ENCODE data around the gene ADARB1. TPM values are rescaled to one million over a fixed set of nuclear protein-coding genes. Genes with fewer than 3 reads are reported as not detected.

Gene ADARB1
- total RNA-seq, 1 donor: 11.8 TPM

GRCh38 chr21:45091550-45092322 is 17.4 kb downstream of the ADARB1 start:
- no peak for DNase-seq (ENCODE audit: low read depth in 2 of 3, low spot score in 2 of 3)

- peak in 1 of 3 donors; percentile 42 for DNase-seq (ENCODE audit: low read depth in 2 of 3, low spot score in 2 of 3)
Measured at GRCh38 chr21:45093035-45093532, 18.7 kb downstream of the ADARB1 start.

- no peak for DNase-seq (ENCODE audit: low read depth in 2 of 3, low spot score in 2 of 3)
Measured at GRCh38 chr21:45094412-45094811, 20.0 kb downstream of the ADARB1 start.

GRCh38 chr21:45095505-45095904 is 21.1 kb downstream of the ADARB1 start:
- DNase-seq (ENCODE audit: low read depth in 2 of 3, low spot score in 2 of 3): no peak

- DNase-seq (ENCODE audit: low read depth in 2 of 3, low spot score in 2 of 3): no peak
Measured at GRCh38 chr21:45096217-45096616, 21.8 kb downstream of the ADARB1 start.

GRCh38 chr21:45097827-45098387 is 23.5 kb downstream of the ADARB1 start:
- DNase-seq (ENCODE audit: low read depth in 2 of 3, low spot score in 2 of 3): no peak

- DNase-seq (ENCODE audit: low read depth in 2 of 3, low spot score in 2 of 3): peak in 1 of 3 donors; percentile 50
Measured at GRCh38 chr21:45098867-45099266, 24.5 kb downstream of the ADARB1 start.

- DNase-seq (ENCODE audit: low read depth in 2 of 3, low spot score in 2 of 3): no peak
Measured at GRCh38 chr21:45099571-45099970, 25.2 kb downstream of the ADARB1 start.

GRCh38 chr21:45100866-45101265 is 26.5 kb downstream of the ADARB1 start:
- DNase-seq (ENCODE audit: low read depth in 2 of 3, low spot score in 2 of 3): no peak

GRCh38 chr21:45102391-45102932 is 28.1 kb downstream of the ADARB1 start:
- no peak for DNase-seq (ENCODE audit: low read depth in 2 of 3, low spot score in 2 of 3)

- DNase-seq (ENCODE audit: low read depth in 2 of 3, low spot score in 2 of 3): peak in 2 of 3 donors; percentile 42 to 74
Measured at GRCh38 chr21:45103971-45104520, 29.7 kb downstream of the ADARB1 start.

GRCh38 chr21:45104560-45104959 is 30.2 kb downstream of the ADARB1 start:
- no peak for DNase-seq (ENCODE audit: low read depth in 2 of 3, low spot score in 2 of 3)

- DNase-seq (ENCODE audit: low read depth in 2 of 3, low spot score in 2 of 3): no peak
Measured at GRCh38 chr21:45105906-45106485, 31.6 kb downstream of the ADARB1 start.

- no peak for DNase-seq (ENCODE audit: low read depth in 2 of 3, low spot score in 2 of 3)
Measured at GRCh38 chr21:45108034-45108790, 33.8 kb downstream of the ADARB1 start.

GRCh38 chr21:45108808-45109781 is 34.7 kb downstream of the ADARB1 start:
- DNase-seq (ENCODE audit: low read depth in 2 of 3, low spot score in 2 of 3): no peak

GRCh38 chr21:45109831-45110492 is 35.6 kb downstream of the ADARB1 start:
- DNase-seq (ENCODE audit: low read depth in 2 of 3, low spot score in 2 of 3): peak in 2 of 3 donors; percentile 49

- no peak for DNase-seq (ENCODE audit: low read depth in 2 of 3, low spot score in 2 of 3)
Measured at GRCh38 chr21:45110873-45111624, 36.7 kb downstream of the ADARB1 start.

GRCh38 chr21:45111703-45112102 is 37.3 kb downstream of the ADARB1 start:
- DNase-seq (ENCODE audit: low read depth in 2 of 3, low spot score in 2 of 3): no peak

All from hematopoietic multipotent progenitor cell (in vitro differentiated cells).